Skin epidermis (tissue), 12 donors: ENCODE results near the gene SRPRA.

Experiments
- H3K27ac ChIP-seq, 21 experiments: fragments of 200-600 bp; sonication (generic) in 11 of 21; one replicate each; pipeline ENCODE4 v1.5.0; 2020; ENCODE audit warnings: mild to moderate bottlenecking in 3 of 21, inconsistent platforms in 2 of 21, moderate library complexity in 2 of 21
- H3K4me3 ChIP-seq, 7 experiments: fragments of 200-600 bp; sonication (generic) in 2 of 7; one replicate each; pipeline ENCODE4 v1.5.0; 2020; ENCODE audit warnings: inconsistent platforms in 2 of 7, mild to moderate bottlenecking in 2 of 7, moderate library complexity in 1 of 7

Gene SRPRA

DNA sequence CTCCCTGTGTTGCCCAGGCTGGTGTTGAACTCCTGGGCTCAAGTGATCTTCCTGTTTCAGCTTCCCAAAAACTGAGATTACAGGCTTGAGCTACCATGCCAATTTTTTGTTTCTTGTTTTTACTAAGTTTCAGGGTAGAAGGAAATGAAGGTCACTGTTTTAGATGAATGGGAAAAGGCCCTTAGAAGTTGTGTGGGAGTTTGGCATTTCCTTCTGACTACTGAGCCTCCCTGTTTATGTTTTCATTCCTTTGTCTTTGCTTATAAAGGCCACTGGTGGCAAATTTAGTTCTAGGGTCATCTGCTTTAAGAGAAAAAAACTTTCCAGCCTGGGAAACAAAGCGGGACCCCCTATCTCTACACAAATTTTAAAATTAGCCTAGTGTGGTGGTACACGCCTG is 22.1 kb downstream of the SRPRA start:
- Histone ChIP-seq H3K27ac (peak overlapping the region in 1 of 21 experiments; percentile 50), H3K4me3 (no peak overlapping the region)

GRCh38 chr11:126233391-126233790 is 35.3 kb downstream of the SRPRA start:
- H3K4me3 ChIP-seq = no peak overlapping the region
- no peak overlapping the region for H3K27ac ChIP-seq

DNA sequence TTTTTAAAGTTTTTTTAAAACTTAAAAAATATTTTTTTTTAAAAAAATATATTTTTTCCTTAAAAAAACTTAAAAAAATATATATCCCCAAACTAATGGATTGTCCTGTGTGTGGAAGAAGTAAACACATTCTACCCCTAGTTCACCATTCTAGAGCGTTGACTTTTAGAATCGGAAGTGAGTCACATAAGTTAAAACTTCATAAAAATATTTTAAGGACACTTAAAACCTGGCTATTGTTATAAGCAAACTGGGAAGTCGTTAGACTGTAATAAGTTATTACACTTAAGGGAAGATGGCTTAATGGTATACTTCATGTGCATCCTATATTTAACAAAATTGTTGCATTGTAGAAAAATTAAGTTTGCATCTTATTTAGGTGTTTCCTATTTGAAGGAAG is 36.0 kb downstream of the SRPRA start:
- Histone ChIP-seq H3K27ac (no peak overlapping the region), H3K4me3 (no peak overlapping the region)

DNA sequence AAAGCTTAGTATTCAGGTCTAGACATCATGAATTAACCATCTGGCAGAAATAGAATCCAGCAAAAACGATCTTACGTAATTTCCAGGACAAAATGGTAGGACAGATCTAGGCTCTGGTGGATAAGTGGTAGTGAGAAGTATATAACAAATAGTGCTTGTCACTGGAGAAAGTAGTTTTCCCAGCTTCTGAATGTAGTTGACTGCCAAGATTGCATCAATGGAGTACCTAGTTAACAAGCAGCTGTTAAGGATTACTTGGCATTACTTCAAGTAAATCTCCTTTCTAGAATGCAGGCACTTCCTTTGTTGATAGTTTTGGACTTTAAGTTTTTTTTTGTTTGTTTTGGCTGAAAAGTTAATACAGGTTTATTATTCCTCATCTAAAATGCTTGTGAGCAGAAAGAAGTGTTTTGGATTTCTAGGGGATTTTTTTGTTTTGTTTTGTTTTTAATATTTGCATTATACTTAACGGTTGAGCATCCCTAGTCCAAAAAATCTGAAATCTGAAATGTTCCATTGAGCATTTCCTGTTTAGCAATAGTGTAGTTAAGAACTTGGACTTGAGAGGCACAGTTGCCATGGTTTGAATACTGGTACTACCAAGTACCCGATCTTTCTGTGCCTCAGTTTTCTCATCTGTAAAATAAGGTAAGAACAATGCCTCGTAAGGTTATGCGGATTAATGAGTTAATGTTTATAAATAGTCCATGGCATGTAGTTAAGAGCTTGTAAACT is 36.8 kb downstream of the SRPRA start:
- H3K4me3 ChIP-seq = no peak overlapping the region
- H3K27ac ChIP-seq = no peak overlapping the region

DNA sequence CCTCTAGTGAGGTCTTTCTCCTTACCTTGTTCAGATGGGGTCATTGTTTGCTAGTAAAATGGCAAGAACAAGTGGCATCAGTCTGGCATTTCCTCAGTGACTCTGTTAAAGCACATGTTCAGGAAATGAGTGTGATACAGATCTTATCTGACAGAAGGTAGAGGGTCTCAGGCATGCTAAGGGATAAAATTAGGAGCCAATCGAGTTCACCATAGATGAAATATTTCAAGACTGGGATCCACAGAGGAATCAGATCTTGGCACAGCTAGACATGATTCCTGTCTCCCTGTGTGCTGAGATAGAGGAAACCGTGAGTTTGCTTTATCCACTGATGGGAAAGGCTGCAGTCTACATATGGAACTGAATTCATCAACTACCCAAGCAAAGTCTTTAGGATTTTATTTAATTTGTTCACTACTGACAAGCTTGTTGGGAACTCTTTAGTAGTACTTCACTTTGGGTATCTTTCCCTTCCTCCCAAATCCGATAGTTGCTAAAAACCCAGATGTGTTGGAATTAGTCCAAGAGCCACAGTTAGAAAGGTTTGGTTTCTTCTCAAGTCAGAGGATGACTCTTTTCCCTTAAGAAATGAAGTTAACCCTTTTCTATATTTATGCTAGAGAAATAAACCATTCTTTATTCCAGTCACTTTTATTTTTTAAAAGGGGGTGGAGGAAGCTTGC is 38.7 kb downstream of the SRPRA start:
- Histone ChIP-seq H3K4me3 (no peak overlapping the region), H3K27ac (no peak overlapping the region)

DNA sequence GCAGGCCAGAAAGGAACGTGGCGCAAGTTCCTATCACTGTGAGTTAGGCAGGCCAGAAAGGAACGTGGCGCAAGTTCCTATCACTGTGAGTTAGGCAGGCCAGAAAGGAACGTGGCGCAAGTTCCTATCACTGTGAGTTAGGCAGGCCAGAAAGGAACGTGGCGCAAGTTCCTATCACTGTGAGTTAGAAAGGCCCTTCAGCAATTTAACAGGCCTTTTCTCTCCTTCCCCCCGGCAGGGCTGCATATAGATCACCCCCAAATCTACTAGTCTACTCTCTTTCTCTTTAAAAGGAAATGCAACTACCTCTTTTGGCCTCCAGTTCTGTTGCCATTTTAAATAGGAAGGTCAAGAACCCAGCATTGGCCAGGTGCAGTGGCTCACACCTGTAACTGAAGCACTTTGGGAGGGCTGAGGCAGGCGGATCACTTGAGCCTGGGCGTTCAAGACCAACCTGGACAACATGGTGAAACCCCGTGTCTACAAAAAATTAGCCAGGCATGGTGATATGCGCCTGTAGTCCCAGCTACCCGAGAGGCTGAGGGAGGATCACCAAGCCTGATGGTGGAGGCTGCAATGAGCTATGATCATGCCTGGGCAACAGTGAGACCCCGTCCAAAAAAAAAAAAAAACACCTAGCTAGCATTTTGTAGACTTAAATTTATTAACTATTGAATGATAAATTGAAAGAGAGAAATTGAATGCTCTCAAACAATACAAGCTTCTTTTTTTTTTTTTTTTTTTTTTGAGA is 42.2 kb downstream of the SRPRA start:
- Histone ChIP-seq H3K27ac (no peak overlapping the region), H3K4me3 (no peak overlapping the region)

DNA sequence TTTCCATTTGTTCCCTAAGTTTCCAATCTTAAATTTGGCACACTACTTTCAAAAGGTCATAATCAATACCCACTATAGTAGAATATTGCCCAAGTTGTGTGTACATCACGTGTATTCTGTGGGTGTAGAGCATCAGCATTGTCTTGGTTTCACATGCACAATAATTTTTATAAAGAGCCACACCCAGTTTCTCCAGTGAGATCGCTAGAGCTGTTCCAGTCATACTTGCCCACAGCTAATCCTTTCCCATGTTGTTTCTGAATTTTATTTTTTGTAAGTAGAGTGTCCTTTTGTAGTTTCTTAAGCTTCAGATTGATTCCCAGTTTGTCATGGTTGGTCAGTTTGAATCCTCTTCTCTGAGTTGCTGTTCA is 43.4 kb downstream of the SRPRA start:
- Histone ChIP-seq H3K27ac (peak overlapping the region in 1 of 21 experiments; percentile 18), H3K4me3 (no peak overlapping the region)

GRCh38 chr11:126224647-126225294 is 43.9 kb downstream of the SRPRA start:
- H3K27ac ChIP-seq = peak overlapping the region in 1 of 21 experiments; percentile 18
- no peak overlapping the region for H3K4me3 ChIP-seq

- Histone ChIP-seq H3K27ac (no peak overlapping the region), H3K4me3 (no peak overlapping the region)
These were observed 49.1 kb downstream of the SRPRA start for GRCh38 chr11:126219547-126219946.

DNA sequence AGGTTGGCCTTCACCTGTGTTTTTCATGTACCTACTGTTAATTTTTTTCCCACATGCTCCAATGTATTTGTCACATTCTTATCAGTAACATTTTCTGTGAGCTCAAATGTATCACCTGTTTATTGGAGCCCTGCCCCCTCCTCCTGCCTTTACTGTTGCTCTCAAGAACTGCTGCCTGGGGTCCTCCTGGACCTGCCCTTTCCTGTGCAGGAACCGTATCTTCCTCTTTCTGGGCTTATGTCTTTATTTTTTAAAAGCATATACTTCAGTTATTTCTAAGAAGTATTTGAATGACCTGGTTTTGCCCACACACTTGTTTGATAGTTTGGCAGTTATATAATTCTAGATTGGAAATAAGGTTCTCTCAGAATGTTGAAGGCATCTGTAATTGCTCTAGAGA is 51.2 kb downstream of the SRPRA start:
- H3K27ac ChIP-seq = no peak overlapping the region
- H3K4me3 ChIP-seq = no peak overlapping the region

- Histone ChIP-seq H3K4me3 (no peak overlapping the region), H3K27ac (no peak overlapping the region)
These were observed 52.0 kb downstream of the SRPRA start for GRCh38 chr11:126216526-126217305.

DNA sequence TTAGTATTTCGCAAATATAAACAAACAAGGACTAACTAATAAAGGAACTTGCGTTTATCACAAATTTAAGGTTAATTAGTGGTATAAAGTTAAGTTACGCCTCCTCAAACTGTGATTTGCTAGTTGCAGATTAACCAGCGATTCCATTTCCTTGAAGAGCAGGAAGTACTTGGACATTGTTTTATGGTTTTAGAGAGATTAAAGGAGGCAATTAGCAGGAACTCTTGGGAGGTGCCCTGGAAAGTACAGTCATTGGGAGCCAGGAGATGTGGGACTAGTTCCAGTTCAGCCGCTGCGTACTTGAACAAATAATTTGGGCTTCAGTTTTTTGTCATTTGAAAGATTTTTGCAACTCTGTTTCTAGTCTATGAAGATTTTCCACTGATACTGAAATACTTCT is 53.9 kb downstream of the SRPRA start:
- Histone ChIP-seq H3K27ac (peak overlapping the region in 1 of 21 experiments; percentile 23), H3K4me3 (no peak overlapping the region)

DNA sequence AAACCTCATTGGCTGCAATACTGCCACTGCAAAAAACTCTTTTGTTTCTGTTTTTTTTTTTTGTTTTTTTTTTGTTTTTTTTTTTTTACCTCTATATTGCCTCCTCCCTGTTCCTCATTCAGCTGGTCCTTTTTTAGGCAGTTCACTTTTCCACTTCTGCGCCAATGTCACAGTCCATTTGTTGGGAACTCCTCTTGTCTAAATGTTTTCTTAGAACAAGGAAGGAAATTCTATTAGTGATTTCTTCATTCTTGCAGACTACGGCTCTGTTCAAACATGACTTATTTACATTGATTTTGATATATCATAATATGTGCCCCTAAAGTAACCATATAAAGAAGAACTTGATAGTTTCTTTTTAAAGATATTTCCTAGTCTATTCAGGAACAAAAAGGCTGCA is 54.3 kb downstream of the SRPRA start:
- H3K27ac ChIP-seq = peak overlapping the region in 1 of 21 experiments; percentile 23
- no peak overlapping the region for H3K4me3 ChIP-seq
